NOMO-1 treated with dmso at 0.1 percent for 144 hours (cell line): ENCODE results near the gene KCNQ1.

Source experiments
- DNase-seq: peaks from one replicate; lab custom pipeline; 2025; ENCODE audit not compliant: unreplicated experiment; lab: John Stamatoyannopoulos, UW

The KCNQ1 gene

GRCh38 chr11:2826679-2827056 lies 381.9 kb downstream of the KCNQ1 start:
- DNase-seq, result no peak

GRCh38 chr11:2827256-2827655 lies 382.4 kb downstream of the KCNQ1 start:
- no peak for DNase-seq

DNA sequence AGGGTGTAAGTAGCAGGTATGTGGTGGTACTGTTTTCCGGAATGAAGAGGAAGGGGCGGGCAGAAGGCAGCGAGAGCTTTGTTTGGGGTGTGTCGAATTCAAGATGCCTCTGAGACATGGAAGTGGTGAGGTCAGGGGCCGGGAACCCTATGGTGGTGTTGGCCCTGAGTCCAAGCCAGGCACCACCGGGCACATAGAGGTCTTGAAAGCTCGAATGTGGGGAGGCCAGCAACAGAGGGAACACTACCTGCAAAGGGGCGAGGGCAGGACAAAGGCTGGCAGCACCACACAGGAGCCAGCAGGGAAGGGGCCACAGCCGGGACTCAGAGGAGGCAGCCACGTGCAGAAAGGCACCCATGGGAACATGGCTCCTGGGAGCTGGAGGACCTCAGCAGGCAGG lies 383.0 kb downstream of the KCNQ1 start:
- no peak for DNase-seq

DNA sequence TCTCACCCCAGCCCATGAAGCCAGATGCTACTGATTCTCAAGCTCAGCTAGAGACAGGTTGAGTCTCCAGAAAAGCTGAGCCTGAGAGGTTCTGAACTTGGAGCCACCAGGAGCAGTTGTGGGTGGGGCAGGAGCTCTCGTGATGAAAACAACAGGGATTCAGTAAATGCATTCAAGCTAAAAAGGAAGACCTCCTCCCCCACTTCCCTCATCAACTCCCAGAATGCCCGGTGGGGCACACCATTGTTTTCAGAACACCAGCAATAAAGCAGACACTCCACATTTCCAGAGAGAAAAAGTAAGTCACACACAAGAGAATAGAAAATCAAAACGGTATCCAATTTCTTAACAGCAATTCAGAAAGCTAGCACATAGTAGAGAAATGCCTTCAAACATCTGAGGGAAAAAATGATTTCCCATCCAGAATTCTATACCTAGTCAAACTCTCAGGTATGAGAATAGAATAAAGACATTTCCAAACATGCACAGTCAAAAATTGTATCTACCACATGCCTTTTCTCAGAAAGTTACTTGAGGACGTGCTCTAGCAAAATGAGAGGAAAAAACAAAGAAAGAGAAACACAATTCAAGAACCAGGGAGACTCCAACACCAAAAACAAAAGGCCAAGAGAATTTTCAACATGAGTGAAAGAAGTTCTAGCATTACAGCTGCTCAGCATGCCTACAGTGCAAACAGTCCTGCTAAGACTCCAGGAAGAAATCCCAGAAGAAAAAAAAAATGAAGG lies 383.9 kb downstream of the KCNQ1 start:
- DNase-seq, result no peak

DNA sequence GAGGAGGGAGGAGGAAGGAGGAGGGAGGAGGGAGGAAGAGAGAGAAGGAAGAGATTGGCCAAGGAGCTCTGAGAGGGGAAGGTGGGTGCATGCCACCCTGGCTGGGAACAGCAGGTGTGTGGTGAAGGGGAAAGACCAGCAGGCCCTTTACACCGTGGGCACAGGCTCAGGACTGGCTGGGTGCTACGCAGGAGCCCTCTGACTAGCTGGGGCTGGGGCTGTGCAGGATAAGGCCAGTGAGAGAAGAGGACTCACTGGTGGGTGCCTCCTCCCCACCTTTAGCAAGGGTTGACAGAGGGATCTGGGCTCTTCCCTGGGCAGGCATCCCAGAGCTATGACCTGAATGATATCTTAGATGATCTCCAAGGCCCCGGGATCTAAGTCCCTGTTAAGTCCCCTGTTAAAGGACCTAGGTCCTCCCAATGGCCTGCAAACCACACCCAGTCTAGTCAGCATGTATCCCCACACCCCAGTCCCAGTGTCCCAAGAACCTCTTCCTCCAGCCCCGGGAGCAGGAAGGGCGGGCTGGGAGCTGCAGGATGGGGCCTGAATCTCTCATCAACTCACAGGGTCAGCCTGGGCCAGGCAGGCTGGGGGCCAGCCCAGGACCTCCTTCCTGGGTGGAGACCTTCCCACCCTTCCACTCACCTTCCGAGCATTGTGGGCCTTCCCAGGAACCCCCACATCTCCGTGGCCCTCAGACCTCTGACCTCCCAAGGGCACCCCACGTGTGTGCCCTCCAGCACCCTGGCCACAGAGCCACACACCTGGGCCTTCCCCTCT lies 385.4 kb downstream of the KCNQ1 start:
- DNase-seq, result no peak

- DNase-seq, result no peak
These were observed 386.1 kb downstream of the KCNQ1 start for GRCh38 chr11:2830886-2831285.

DNA sequence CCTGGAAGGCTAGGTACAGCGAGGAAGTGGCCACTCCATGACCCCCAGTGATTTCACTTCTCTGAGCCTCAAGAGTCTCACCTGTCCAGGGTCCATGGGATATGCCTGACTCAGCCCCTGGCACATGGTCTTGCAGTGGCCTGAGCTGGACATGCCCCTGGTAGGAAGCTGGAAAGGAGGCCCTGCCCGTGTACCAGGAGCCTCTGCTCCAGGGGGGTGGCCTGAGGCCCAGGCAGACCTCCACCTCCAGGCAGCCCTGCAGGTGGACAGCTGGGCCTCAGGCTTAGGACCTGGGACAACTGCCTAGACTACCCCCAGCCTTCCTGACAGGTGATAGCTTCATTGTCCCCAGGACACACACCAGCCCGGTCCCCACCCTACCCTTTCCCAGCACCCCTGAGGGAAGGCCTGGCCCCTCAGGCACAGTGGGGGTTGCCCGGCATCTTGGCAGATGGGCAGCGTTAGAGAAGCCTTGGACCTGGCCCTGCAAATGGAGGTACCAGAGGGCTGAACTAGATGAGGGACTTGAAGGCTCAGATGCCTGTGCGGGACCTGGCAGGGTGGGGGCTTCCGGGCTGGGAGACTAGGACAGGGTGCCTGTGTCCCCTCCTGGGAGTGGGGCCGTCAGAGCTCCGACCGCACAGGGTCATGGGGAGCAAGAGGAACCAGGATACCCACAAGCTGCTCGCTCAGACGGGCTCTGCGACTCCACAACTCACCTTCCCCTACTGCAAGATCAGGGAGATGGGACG lies 387.1 kb downstream of the KCNQ1 start:
- DNase-seq, result no peak

DNA sequence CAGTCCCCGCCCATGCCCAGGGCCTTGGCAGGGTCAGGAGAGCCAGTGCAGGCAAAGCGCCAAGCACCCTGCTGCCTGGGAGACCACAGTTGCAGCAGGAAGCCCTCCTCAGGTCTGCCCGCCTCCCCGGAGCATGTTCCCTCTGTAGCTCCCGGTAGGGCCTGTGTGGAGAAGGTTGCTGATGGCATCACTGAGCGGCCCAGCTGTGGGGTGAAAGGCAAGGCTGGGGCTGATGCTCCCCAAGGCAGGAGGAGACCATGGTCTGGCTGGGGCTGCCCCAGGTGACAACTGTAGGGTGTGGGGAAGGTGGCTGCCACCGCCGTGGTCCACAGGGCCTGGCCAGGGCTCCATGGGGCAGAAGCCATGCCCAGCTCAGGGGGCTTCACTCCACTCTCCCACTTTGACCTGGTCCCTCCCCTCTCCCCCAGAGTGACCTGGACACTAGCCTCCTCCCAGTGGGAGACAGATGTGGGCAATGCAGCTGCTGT lies 387.8 kb downstream of the KCNQ1 start:
- DNase-seq, result no peak

DNA sequence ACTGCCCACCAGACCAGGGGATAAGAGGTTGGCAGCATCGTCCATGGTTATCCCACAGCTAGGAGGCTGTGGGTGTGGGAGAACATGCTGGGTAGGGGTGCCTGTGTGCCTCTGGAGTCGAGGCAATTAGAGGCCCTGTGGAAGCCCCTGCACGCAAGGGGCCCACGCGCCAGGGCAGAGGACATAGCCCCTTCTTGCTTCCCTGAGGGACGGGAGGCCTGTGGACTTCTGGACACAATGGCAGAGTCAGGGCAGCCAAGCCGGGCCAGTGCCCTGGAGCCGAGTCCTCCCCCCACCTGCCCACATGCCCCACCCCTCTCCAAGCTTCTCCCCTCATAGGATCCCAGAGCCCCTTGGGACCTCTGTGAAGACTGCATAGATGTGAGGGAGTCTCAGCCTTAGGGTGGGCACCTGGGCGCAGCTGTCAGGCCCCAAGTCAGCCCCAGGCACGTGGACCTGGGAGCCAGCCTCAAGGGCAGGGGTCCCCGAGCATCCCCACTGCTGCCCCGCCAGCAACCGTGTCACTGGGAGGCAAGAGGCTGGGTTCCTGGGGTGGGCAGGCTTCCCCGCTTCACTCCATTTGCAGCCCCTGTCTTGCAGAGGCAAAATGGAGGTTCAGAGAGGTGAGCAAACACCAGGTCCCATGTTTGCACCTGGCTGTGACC lies 388.4 kb downstream of the KCNQ1 start:
- no peak for DNase-seq

DNA sequence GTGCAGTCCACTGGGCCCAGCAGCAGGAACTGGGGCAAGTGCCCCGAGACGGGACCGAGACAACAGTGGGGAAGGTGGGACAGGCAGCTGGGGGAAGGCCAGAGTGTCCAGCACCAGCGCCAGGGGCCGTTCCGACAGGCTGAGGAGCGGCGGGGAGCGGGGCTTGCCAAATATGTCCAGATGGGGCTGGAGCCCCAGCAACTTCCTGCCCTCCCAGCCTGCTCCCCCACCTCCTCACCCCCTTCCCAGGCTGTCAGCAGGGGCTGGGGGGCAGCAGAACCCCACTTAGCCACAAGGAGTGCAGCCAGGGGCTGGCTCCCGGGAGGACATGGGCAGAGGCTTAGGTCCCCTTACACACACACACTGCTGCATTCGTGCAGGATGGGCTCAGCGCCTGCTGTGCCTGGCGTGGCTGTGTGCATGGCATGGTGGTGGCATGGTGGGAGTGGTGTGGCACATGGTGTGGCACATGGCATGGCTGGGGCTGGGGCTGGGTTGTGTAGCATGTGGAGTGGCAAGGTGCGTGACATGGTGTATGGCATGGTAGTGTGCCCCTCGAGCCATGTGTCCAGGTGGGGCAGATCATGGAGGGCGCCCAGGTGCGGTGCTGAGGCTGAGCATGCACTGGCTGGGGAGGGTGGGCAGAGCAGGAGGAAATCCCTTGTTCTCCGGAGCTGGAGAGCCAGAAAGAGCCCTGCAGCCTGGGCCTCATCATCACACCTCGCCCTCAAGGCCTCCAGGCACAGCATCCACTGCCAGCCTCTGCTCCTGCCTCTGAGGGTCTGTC lies 389.1 kb downstream of the KCNQ1 start:
- no peak for DNase-seq

- no peak for DNase-seq
These were observed 389.9 kb downstream of the KCNQ1 start for GRCh38 chr11:2834503-2835273.

- DNase-seq, result no peak
These were observed 390.5 kb downstream of the KCNQ1 start for GRCh38 chr11:2835296-2835695.

GRCh38 chr11:2835751-2836150 lies 390.9 kb downstream of the KCNQ1 start:
- DNase-seq, result no peak

- no peak for DNase-seq
These were observed 391.7 kb downstream of the KCNQ1 start for GRCh38 chr11:2836315-2837095.

DNA sequence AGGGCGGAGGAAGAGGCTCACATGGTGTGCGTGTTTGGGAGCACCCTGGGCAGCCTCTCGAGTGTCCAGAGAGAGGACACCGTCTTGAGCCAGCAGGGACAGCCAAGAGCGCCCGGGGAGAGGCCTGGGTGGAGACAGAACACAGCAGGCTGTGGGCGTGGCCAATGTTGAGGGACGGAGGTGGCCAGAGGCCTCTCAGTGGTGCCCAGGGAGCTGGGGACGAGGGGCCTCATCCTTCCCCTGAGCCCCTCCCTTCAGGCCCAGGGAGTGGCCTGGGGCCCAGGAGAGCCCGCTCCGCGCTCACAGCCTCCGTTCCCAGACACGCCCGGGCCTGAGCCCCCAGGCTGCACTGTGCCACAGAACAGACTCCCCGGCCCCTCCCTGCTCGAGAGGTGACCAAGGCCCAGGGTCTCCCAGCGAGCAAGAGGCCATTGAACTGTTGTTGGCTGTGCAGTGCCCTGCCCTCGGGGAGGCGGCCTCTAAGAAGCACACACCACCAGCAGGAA lies 392.3 kb downstream of the KCNQ1 start:
- DNase-seq, result no peak

GRCh38 chr11:2837651-2838050 lies 392.8 kb downstream of the KCNQ1 start:
- DNase-seq, result no peak

- no peak for DNase-seq
These were observed 393.3 kb downstream of the KCNQ1 start for GRCh38 chr11:2838091-2838490.

DNA sequence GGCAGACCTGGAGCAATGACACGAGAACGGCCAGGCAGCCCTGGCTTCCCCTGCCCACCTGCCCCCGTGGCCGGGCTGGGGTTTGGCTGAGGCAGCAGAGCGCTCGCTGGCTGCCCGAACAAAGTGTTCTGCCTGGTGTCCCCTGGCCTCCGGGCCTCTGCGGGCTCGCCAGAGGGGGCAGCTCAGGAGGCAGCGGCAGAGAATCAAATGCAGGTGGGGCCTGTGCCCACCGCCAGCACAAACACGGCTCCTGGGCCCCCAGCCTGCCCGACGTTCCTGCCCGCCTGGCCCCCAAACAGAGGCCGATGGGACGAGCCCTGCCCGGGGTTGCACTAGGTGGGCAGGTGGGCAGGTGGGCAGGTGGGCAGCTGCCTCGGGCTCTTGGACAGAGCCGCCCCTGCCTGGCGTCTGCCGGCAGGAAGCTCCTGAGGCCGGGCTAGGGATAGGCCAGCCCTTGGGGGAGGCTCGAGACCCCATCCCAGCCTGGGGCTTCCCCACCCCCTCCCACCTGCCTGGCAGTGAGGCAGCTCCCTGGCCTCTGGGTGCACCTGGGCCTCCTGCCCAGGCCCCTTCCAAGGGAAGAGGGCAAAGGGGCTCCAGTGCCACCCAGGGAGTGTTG lies 394.0 kb downstream of the KCNQ1 start:
- DNase-seq, result no peak
